HG03045 (cell line): ENCODE results near the gene CDK6.
A peak's percentile ranks its signal among the peaks of the same experiment; 100 is the strongest.

ENCODE experiments used
- ATAC-seq: cut with Tn5 transposase; IDR thresholded peaks from one replicate; pipeline ENCODE4 v1.9.1; 2021; ENCODE audit warnings: mild to moderate bottlenecking, moderate library complexity; ENCODE audit not compliant: unreplicated experiment

CDK6 gene

GRCh38 chr7:92827464-92828120, 8.8 kb downstream of the CDK6 start:
- no peak for ATAC-seq

- ATAC-seq, result no peak
Measured at GRCh38 chr7:92826258-92826938, 10.0 kb downstream of the CDK6 start.

DNA sequence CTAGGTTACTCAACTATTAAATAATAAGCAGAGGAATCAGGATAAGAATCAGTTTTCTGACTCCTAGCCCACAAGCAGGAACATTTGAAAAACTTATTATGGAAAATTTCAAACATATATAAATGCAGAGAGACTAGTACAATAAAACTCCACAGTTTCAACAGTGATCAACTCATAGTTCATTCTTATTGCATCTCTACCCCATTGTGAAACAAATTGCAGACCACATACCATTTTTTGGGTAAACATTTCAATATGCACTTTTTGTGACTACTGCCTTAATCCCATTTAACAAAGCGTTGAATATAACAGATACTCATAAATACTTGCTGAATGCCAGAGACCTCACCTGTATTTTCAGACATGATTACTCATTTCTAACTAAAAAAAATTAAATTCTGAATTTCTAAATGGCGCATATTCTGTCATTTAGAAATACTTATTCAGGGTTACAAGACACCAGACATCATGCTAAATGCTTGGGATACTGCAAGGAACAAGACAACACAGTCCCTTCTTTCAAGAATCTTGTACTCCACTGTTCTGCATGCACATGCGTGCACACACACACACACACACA, 11.4 kb downstream of the CDK6 start:
- ATAC-seq, result no peak

- ATAC-seq, result no peak
Measured at GRCh38 chr7:92824450-92824849, 11.9 kb downstream of the CDK6 start.

DNA sequence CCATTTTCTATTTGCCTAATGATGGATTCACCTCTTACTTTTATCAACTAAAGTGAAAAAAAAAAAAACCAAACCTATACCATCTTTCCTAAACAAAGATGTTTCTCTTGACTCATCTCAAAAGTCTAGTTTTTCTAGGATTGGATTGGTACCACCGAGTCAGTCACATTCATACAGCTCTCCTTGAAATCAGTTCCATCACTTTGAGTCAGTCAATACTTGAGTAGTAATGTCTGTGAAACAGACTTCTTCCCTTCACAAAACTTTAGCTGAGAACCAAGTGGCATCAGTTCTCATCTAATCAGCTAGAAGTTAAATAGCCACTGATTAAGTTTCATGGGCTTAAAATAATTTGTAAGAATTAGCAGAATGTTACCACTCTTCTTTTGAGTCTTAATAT, 13.3 kb downstream of the CDK6 start:
- ATAC-seq, result no peak

- ATAC-seq, result no peak
Measured at GRCh38 chr7:92820191-92820590, 16.2 kb downstream of the CDK6 start.

DNA sequence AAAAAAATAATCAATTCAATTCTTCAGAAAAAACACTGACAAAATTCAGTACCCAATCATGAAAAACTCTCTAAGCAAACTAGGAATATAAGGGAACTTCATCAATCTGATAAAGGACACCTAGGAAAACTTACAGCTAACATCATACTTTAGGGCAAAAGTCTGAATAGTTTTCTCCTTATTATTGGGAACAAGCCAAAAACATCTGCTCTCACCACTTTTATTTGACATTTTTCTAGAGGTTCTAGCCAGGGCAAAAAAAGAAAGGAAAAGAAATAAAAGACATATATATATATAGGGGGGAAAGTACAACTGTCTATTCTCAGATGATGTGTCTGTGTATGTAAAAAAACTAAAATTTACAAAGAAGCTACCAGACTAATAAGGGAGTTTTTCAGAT, 19.0 kb downstream of the CDK6 start:
- no peak for ATAC-seq

DNA sequence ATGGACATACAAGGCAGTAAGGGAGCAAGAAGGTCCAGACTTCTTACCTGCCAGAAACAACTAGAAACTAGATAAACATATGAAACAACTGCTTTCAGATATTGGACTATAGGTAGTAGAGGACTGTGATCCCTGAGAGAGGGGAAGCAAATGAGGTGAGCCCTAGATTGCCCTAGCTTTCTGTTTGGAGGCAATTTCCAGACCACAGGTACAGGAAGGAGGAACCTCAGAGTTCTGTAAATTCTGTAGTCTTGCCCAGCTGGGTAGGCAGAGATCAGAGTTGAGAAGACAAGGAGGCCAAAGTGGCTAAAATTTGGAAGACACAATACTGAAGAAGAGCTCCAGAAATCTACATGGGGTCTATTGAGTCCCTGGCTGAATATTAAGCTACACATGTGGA, 21.0 kb downstream of the CDK6 start:
- ATAC-seq, result no peak

DNA sequence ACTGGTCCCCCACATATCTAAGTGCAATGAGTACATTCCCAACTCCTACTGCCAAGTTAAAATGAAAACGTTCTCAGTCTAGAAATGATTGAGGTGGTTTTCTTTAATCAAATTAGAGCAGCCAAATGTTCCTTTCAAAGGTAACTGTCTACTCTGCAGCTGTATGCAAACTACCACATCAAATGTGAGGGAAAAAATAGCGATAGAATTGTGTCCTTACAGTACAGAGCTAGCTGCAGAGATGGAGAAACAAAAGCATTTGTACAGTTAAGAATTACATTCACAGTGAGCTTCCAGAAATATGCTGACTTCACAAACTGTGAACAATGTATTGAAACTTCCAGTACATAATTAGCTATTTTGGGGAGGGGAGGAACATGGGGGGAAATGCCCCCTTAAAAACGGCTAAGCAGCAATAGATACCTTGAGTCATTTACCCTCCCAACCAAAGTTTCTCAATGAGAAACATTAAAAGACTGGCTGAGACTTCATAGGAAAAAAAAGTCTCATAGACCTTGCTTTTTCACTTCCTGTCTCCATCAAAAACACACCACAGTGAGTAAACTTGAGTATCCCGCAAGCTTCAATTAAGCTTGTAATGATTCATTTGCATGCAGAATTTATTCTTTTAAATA, 22.9 kb downstream of the CDK6 start:
- peak; percentile 60 for ATAC-seq

DNA sequence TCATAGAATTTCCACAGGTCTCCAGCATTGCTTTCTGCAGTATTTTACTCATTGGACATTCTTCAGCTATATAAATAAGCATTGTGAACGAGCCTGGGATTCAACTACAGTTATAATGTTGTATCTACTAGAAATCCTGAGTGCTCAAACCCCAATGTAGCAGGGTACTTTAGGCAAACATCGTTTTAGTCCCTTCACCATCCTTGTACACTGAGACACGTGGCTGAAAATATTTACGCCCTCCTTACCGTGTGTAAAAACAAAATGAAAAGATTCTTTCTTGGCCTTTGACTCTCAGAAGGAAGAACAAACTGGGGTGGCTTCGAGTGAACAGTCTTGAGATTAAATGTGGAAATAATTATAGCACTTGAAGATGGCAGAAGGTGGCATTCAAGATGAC, 25.2 kb downstream of the CDK6 start:
- no peak for ATAC-seq

GRCh38 chr7:92809760-92810573, 26.4 kb downstream of the CDK6 start:
- peak; percentile 78 for ATAC-seq

DNA sequence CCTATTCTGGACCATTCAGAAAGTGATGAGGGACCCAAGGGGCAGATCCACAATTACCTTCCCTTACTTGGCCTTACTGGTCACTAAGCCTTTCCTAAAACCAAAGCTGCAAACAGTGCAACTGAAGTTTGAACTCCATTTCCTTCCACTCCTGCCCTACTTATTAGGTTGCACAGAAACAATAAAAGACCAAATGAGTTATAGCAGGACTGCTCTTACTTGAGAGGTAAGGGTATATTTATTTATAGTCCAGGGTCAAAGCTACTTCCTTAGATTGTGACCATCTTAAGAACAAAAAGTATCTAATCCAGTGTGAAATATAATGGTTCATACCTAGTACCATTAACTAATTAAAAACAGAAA, 27.0 kb downstream of the CDK6 start:
- peak; percentile 11 for ATAC-seq

DNA sequence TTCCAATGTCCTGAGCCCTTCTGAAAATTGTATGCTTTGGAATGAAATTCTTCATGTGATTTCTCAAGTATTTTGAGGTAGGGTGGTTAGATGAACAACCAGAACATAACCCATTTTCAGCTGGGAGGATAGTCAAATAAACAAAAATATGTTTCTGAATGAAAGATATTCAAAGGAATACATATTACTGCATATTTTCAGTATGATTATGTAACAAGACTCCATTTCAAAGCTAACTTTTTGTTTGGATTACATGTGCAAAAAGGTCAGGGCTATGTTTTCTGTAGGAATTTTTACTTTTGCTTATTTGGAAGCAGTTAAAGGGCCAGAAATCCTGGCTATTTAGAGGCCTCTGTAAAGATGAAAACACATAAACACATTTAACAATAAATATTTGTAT, 27.7 kb downstream of the CDK6 start:
- no peak for ATAC-seq

GRCh38 chr7:92808006-92808405, 28.4 kb downstream of the CDK6 start:
- no peak for ATAC-seq

- no peak for ATAC-seq
Measured at GRCh38 chr7:92806496-92806895, 29.9 kb downstream of the CDK6 start.

DNA sequence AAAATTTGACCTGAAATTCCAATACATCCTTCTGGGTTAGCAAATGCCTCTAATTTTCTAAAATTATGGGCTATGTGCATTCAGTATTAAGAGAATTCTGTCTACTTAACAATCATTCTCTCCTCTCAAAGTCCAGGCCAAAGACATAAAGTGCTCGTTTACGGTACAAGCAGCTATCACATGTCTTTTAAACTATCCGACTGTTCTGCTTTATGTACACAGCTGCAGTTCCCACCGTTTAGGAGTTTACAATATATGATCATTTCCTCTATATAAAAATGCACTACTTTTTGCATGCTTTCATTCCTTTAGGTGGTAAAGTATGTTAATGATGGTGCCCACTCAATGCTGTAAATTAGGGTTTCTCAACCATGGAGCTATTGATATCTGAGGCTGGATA, 34.0 kb downstream of the CDK6 start:
- ATAC-seq, result no peak

DNA sequence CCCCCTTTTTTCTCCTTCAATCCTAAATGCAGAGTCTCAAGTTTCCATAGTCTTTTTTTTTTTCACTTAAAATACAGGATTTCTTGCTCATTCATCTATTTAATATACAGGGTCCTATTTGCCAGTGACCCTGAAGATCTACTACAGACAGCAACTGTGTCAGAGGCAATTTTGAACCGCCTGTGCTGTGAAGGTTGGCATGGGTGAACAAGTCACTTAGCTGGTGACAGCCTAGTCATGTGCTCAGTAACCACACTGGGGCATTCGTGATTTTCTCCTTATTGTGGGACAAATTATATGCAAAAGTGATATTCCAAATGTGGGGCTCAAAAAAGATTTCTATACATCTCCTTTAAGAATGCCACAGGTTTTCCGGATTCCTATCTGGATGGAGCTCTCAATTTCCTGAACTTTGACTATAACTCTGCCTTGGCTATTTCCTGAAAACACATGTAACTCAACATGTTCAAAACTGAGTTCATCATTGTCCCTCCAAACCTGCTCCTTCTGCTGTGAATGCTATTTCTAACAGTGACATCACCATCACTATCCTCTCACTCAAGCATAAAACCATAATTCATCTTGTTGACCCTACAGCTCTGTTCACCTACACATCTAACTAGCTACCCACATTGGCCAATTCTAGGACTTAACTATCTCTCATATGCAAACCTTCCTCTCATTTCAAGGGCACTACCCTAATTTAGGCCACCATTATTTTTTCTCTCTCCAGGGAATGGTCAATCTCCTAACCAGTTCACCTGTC, 36.7 kb downstream of the CDK6 start:
- ATAC-seq, result no peak

DNA sequence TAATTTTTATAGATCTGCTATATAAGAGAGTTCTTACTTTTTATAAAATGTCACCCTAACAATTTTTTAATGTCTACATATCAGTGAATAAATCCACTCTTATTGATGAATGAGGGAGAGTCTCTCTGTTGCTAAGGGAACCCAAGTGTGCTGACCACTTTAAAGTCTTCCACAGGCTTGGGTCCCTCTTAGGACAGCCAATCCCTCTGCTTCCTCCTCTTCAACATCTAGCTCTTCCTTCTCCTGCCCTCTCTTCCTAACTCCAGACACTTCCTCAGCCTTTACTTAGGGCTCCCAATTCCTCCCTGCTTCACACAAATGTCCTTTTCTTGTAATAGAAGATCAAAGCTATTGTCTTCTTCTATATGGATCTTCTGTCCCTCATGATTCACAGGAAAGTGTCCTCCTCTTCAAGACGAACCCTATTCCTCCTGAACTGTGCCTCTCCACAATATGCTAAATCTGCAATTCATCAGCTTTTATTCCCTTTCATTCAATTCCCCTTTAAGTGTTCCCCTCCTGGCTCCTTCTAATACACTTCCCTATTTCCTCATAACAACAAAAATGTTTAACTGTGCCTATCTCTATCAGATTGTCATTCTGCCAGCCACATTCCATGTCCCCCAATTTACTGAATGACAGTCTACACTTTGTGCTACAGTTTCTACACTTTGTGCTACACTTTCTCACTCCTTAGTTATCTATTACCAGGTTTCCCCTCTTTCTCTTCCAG, 37.7 kb downstream of the CDK6 start:
- ATAC-seq, result no peak

DNA sequence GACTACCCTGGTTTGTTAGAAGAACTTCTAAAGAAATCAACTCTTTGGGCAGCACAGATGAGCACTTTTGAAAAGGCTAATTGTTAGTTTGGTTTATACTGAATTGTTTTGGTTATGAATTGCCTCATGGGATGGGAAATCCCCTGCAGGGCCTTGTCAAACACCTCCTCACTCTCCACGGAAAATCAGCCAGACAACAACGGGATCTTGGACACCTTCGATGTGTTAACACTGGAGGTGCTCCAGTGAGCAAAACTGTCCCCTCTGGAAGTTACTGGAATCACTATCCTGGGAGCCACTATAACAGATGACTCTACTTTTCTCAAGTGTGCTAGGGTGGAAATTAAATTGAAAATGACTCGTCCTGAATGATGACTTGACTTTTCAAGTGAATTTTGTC, 38.7 kb downstream of the CDK6 start:
- no peak for ATAC-seq

GRCh38 chr7:92797284-92797683, 39.1 kb downstream of the CDK6 start:
- ATAC-seq, result no peak
